H1 (cell line): Measurements from ENCODE around the gene CDKL1. TPM values are rescaled to one million over a fixed set of nuclear protein-coding genes. Genes with fewer than 3 reads are reported as not detected.

Experiments used
- CTCF ChIA-PET: fragments of 300-600 bp; sonication (Branson Sonifier 250); formaldehyde crosslinking; loops from one replicate; lab custom pipeline; 2021; ENCODE audit not compliant: partially characterized antibody; lab: Charles Lee
- POLR2A ChIA-PET: fragments of 300-600 bp; sonication (Branson Sonifier 250); formaldehyde crosslinking; loops from one replicate; lab custom pipeline; 2021; ENCODE audit warnings: inconsistent platforms; ENCODE audit not compliant: partially characterized antibody; lab: Charles Lee
- DNase-seq, 2 experiments: peaks; one replicate each; pipeline versions ENCODE4 v3.0.0 to v3.0.0-alpha.2; 2010 to 2022; ENCODE audit warnings: low spot score in 2 of 2, low read depth in 1 of 2, mixed read lengths in 1 of 2
- FAIRE-seq: peaks from 2 replicates; lab custom pipeline; 2011; peaks lifted over from hg19 to GRCh38; lab: Jason Lieb, UNC
- H2AFZ ChIP-seq: 2 replicates; pipeline ENCODE4 v1.8.1; 2012; ENCODE audit warnings: low read length, inconsistent platforms
- H2AK5ac ChIP-seq: 2 replicates; pipeline ENCODE4 v1.6.1; 2013; ENCODE audit warnings: low read depth, low read length
- H2BK120ac ChIP-seq: replicated peaks from 2 replicates; pipeline ENCODE3; 2013; ENCODE audit warnings: low read depth, low read length, inconsistent platforms
- H2BK12ac ChIP-seq: 2 replicates; pipeline ENCODE4 v1.6.1; 2013; ENCODE audit warnings: low read depth, low read length
- H2BK15ac ChIP-seq: 2 replicates; pipeline ENCODE4 v1.6.1; 2013; ENCODE audit warnings: low read length
- H2BK20ac ChIP-seq: 2 replicates; pipeline ENCODE4 v1.6.1; 2013; ENCODE audit warnings: low read length
- H2BK5ac ChIP-seq: 2 replicates; pipeline ENCODE4 v1.6.1; 2013; ENCODE audit warnings: low read depth, low read length
- H3K14ac ChIP-seq: 2 replicates; pipeline ENCODE4 v1.6.1; 2013; ENCODE audit warnings: inconsistent platforms; ENCODE audit not compliant: insufficient read length
- H3K18ac ChIP-seq: 2 replicates; pipeline ENCODE4 v1.6.1; 2013; ENCODE audit warnings: low read length; ENCODE audit errors: extremely low read depth
- H3K23ac ChIP-seq: 2 replicates; pipeline ENCODE4 v1.6.1; 2013; ENCODE audit warnings: inconsistent platforms; ENCODE audit not compliant: insufficient read length
- H3K23me2 ChIP-seq: 2 replicates; pipeline ENCODE4 v1.6.1; 2013; ENCODE audit warnings: low read depth, low read length
- H3K27ac ChIP-seq: 2 replicates; pipeline ENCODE4 v1.6.1; 2011; ENCODE audit warnings: low read depth, low read length, inconsistent platforms
- H3K27me3 ChIP-seq, 4 experiments: replicated peaks in 1 of 4; 1 replicate in 1 of 4; 2 replicates in 3 of 4; pipeline versions ENCODE4 v1.6.1 to v1.8.1; 2011 to 2013; ENCODE audit warnings: low read length in 3 of 4, mild to moderate bottlenecking in 3 of 4, inconsistent platforms in 2 of 4, mixed read lengths in 2 of 4, moderate library complexity in 1 of 4; ENCODE audit not compliant: control insufficient read depth in 3 of 4, insufficient read depth in 3 of 4; ENCODE audit errors: extremely low read depth in 1 of 4
- H3K36me3 ChIP-seq, 4 experiments: 2 replicates each; pipeline versions ENCODE4 v1.6.1 to v1.8.1; 2011 to 2013; ENCODE audit warnings: mild to moderate bottlenecking in 4 of 4, low read length in 3 of 4, moderate library complexity in 2 of 4, control low read depth in 1 of 4, inconsistent platforms in 1 of 4; ENCODE audit not compliant: insufficient read depth in 4 of 4, control insufficient read depth in 2 of 4
- H3K4ac ChIP-seq: replicated peaks from 2 replicates; pipeline ENCODE3; 2013; ENCODE audit warnings: low read length, low read depth, mixed read lengths, inconsistent platforms; ENCODE audit not compliant: insufficient read length
- H3K4me1 ChIP-seq, 4 experiments: replicated peaks in 1 of 4; 1 replicate in 1 of 4; 2 replicates in 3 of 4; pipeline versions ENCODE4 v1.6.1 to v1.8.1; 2011 to 2013; ENCODE audit warnings: low read length in 3 of 4, inconsistent platforms in 2 of 4, mixed read lengths in 1 of 4; ENCODE audit not compliant: insufficient read depth in 4 of 4, control insufficient read depth in 3 of 4
- H3K4me2 ChIP-seq, 2 experiments: 2 replicates each; pipeline versions ENCODE4 v1.6.1 to v1.8.1; 2011 to 2013; ENCODE audit warnings: low read depth in 2 of 2, low read length in 2 of 2, control low read depth in 1 of 2, inconsistent platforms in 1 of 2, mild to moderate bottlenecking in 1 of 2; ENCODE audit not compliant: insufficient read depth in 1 of 2
- H3K4me3 ChIP-seq, 4 experiments: fragments of 200-600, 300-600 bp in 1 of 4; sonication (generic), shearing (Covaris generic), sonication (Bioruptor Twin) in 1 of 4; 2 replicates each; pipeline versions ENCODE4 v1.5.1 to v1.8.1; 2011 to 2016; ENCODE audit warnings: low read length in 4 of 4, low read depth in 3 of 4, control low read depth in 2 of 4, inconsistent platforms in 2 of 4, mild to moderate bottlenecking in 2 of 4, mixed read lengths in 1 of 4, moderate library complexity in 1 of 4; ENCODE audit not compliant: insufficient read depth in 2 of 4; ENCODE audit errors: extremely low read depth in 1 of 4
- H3K56ac ChIP-seq: replicated peaks from 2 replicates; pipeline ENCODE3; 2013; ENCODE audit warnings: low read depth, mild to moderate bottlenecking, mixed read lengths, low read length, inconsistent platforms; ENCODE audit not compliant: insufficient read length
- H3K79me1 ChIP-seq: 2 replicates; pipeline ENCODE4 v1.6.1; 2013; ENCODE audit warnings: low read depth, low read length, control low read depth
- H3K79me2 ChIP-seq, 2 experiments: 2 replicates each; pipeline versions ENCODE4 v1.6.1 to v1.8.1; 2012 to 2013; ENCODE audit warnings: low read length in 2 of 2, mild to moderate bottlenecking in 2 of 2, inconsistent platforms in 1 of 2; ENCODE audit not compliant: insufficient read depth in 2 of 2, control insufficient read depth in 1 of 2
- H3K9ac ChIP-seq, 4 experiments: replicated peaks in 1 of 4; 1 replicate in 1 of 4; 2 replicates in 3 of 4; pipeline versions ENCODE4 v1.6.1 to v1.8.1; 2011 to 2013; ENCODE audit warnings: low read depth in 3 of 4, low read length in 3 of 4, control low read depth in 2 of 4, mild to moderate bottlenecking in 2 of 4, moderate library complexity in 2 of 4, inconsistent platforms in 1 of 4; ENCODE audit errors: extremely low read depth in 1 of 4
- H3K9me3 ChIP-seq, 2 experiments: 2 replicates each; pipeline versions ENCODE4 v1.6.1 to v1.8.1; 2012 to 2013; ENCODE audit warnings: mild to moderate bottlenecking in 2 of 2, moderate library complexity in 2 of 2, control low read depth in 1 of 2, inconsistent platforms in 1 of 2, low read depth in 1 of 2, low read length in 1 of 2, mixed read lengths in 1 of 2; ENCODE audit not compliant: insufficient read depth in 2 of 2
- H4K20me1 ChIP-seq, 2 experiments: replicated peaks in 1 of 2; 2 replicates each; pipeline versions ENCODE3 to v1.8.1; 2011 to 2013; ENCODE audit warnings: inconsistent platforms in 2 of 2, low read length in 2 of 2, mild to moderate bottlenecking in 1 of 2; ENCODE audit not compliant: insufficient read depth in 2 of 2, control insufficient read depth in 1 of 2
- H4K5ac ChIP-seq: 2 replicates; pipeline ENCODE4 v1.6.1; 2013; ENCODE audit warnings: low read length, low read depth, mixed read lengths, inconsistent platforms; ENCODE audit not compliant: insufficient read length
- H4K8ac ChIP-seq: 2 replicates; pipeline ENCODE4 v1.8.0; 2013; ENCODE audit warnings: mild to moderate bottlenecking, moderate library complexity, low read length, inconsistent platforms; ENCODE audit not compliant: insufficient read depth; ENCODE audit errors: extremely low read depth
- H4K91ac ChIP-seq: replicated peaks from 2 replicates; pipeline ENCODE3; 2013; ENCODE audit warnings: low read length, mixed read lengths, inconsistent platforms; ENCODE audit not compliant: insufficient read length
- KDM4A ChIP-seq: IDR thresholded peaks from one replicate; pipeline ENCODE4 v1.7.1; 2012; ENCODE audit warnings: low read depth, mild to moderate bottlenecking, moderate library complexity, low read length, inconsistent platforms; ENCODE audit not compliant: severe bottlenecking
- POLR2AphosphoS5 ChIP-seq: IDR thresholded peaks from 2 replicates; pipeline ENCODE4 v1.6.1; 2011; ENCODE audit warnings: low read depth, low read length
- SIX5 ChIP-seq: IDR thresholded peaks from 2 replicates; pipeline ENCODE4 v1.6.1; 2011; ENCODE audit warnings: mild to moderate bottlenecking, low read depth, low read length
- WGBS, 2 experiments: shearing (Covaris generic) in 1 of 2; methylation state at CpG; one replicate each; pipeline versions ENCODE4 v1.1.6 to v1.1.7; 2013 to 2015; ENCODE audit warnings: low lambda C conversion rate in 2 of 2, mixed read lengths in 2 of 2, inconsistent platforms in 1 of 2, low coverage in 1 of 2, missing lambda C conversion rate in 1 of 2; ENCODE audit not compliant: insufficient replicate concordance in 2 of 2, insufficient coverage in 1 of 2, insufficient read length in 1 of 2; ENCODE audit errors: extremely low coverage in 1 of 2, missing lambda C conversion rate in 1 of 2; 5-methylcytosine and 5-hydroxymethylcytosine counted together
- polyA plus RNA-seq, 7 experiments: library from polyadenylated mRNA; depleted of rRNA in 3 of 7; stranded (reverse) in 5 of 7; unstranded in 2 of 7; fragments of >200 nt in 5 of 7; fragments of 200-250 nt in 2 of 7; gene quantifications; 1 replicate in 5 of 7; 2 replicates in 1 of 7; 4 replicates in 1 of 7; pipeline versions ENCODE4 v1.2.1 to v1.2.3, GENCODE V29; 2011 to 2013; ENCODE audit warnings: missing spikeins in 2 of 7, mixed read lengths in 2 of 7
- total RNA-seq: library from RNA; stranded (reverse); fragmentation: NEBNext Ultra II Directional; extraction: Animal tissue kit (Norgen Biotek cat#: 25700); gene quantifications from 2 replicates; pipeline ENCODE4 v1.2.1, GENCODE V29; 2021

Gene CDKL1
- total and polyA plus RNA-seq, 2 of the 8 experiments (the other 6 are each of a cell fraction or from before 2014, with no cell fraction given): 1.2 to 2.2 TPM

GRCh38 chr14:50402965-50403364 lies 6.3 kb upstream of the CDKL1 start:
- POLR2A ChIA-PET: interaction anchor here (2.0 kb wide), 1 partner anchor 91 kb away, joined by 5 read pairs; the partner anchor contains the start of genes DMAC2L and L2HGDH
- Histone ChIP-seq H2AFZ (no peak overlapping the region), H3K4me2 (no peak overlapping the region)

More at GRCh38 chr14:50402965-50403364, 6.3 kb upstream of the CDKL1 start:
- DNase-seq (no peak), FAIRE-seq (no peak)
- no peak overlapping the region for H4K8ac ChIP-seq
- H2AK5ac ChIP-seq: no peak overlapping the region
- H3K4me1 ChIP-seq: peaks cover 0 to 4% (median 2%) of the 10 kb centered on the region in 4 experiments; a peak in 2 of 7 replicates
- H3K18ac ChIP-seq: no peak overlapping the region
- H3K23me2 ChIP-seq: no peaks in the 10 kb centered on the region
- no peak overlapping the region for H2BK12ac ChIP-seq
- no peak overlapping the region for H3K23ac ChIP-seq
- H3K9ac ChIP-seq: no peak overlapping the region
- H2BK20ac ChIP-seq: no peak overlapping the region
- H3K14ac ChIP-seq: no peak overlapping the region
- no peak overlapping the region for H3K4ac ChIP-seq
- no peak overlapping the region for H4K91ac ChIP-seq
- no peak overlapping the region for H4K5ac ChIP-seq
- no peaks in the 10 kb centered on the region for H3K79me1 ChIP-seq
- no peaks in the 10 kb centered on the region for H4K20me1 ChIP-seq
- CTCF ChIA-PET: interaction anchor here (0.7 to 1.6 kb wide), 3 partner anchors 8 to 72 kb away, joined by 3 to 4 read pairs (median 3); no protein-coding TSS in a partner anchor
- H3K4me3 ChIP-seq: no peak overlapping the region
- H3K56ac ChIP-seq: no peak overlapping the region
- H3K27ac ChIP-seq: no peak overlapping the region
- H3K79me2 ChIP-seq: no peaks in the 10 kb centered on the region
- H2BK5ac ChIP-seq: no peak overlapping the region
- TF ChIP-seq SIX5 (no peak), POLR2AphosphoS5 (no peak), KDM4A (no peak)
- 100% methylated on average over 1 of the region's 1 CpG; no CpG with 5 or more reads in 1 of the 2 experiments for WGBS, 2 experiments
- no peaks in the 10 kb centered on the region for H3K36me3 ChIP-seq
- no peak overlapping the region for H2BK120ac ChIP-seq
- H3K9me3 ChIP-seq: no peaks in the 10 kb centered on the region
- H2BK15ac ChIP-seq: no peak overlapping the region
- peaks cover 0 to 2% (median 0%) of the 10 kb centered on the region in 4 experiments; a peak in 1 of 7 replicates for H3K27me3 ChIP-seq
